Adrenal gland (tissue), 12 donors: ENCODE measurements around the gene STARD8. TPM values are rescaled to one million over a fixed set of nuclear protein-coding genes. Genes with fewer than 3 reads are reported as not detected.
A peak's percentile ranks its signal among the peaks of the same experiment; 100 is the strongest.

Experiments
- DNase-seq, 7 donors: peaks; one replicate each; pipeline ENCODE4 v3.0.0-alpha.2; 2019 to 2020
- H3K27ac ChIP-seq, 5 donors: fragments of 200-600 bp; sonication (generic) in 4 of 5; 1 replicate in 3 of 5; 2 replicates in 2 of 5; pipeline versions ENCODE4 v1.5.1 to v1.8.0; 2016 to 2020; ENCODE audit warnings: mild to moderate bottlenecking in 1 of 5
- H3K27me3 ChIP-seq: fragments of 200-600 bp; 2 replicates; pipeline ENCODE4 v1.8.0; 2021
- H3K36me3 ChIP-seq, 2 donors: fragments of 200-600 bp; replicated peaks in 1 of 2; 1 replicate in 1 of 2; 2 replicates in 1 of 2; pipeline versions ENCODE4 v1.5.1 to v1.8.0; 2018 to 2022
- H3K4me1 ChIP-seq, 2 donors: fragments of 200-600 bp; replicated peaks in 1 of 2; 1 replicate in 1 of 2; 2 replicates in 1 of 2; pipeline versions ENCODE4 v1.5.1 to v1.8.0; 2018 to 2021
- H3K4me3 ChIP-seq, 4 donors: fragments of 200-600 bp; sonication (generic) in 3 of 4; one replicate each; pipeline ENCODE4 v1.5.1; 2016 to 2018
- H3K9me3 ChIP-seq, 3 donors: fragments of 200-600 bp; sonication (generic) in 1 of 3; replicated peaks in 1 of 3; 1 replicate in 2 of 3; 2 replicates in 1 of 3; pipeline versions ENCODE4 v1.5.1 to v1.8.0; 2016 to 2021
- POLR2A ChIP-seq, 2 donors: fragments of 450-650 bp; IDR thresholded peaks; one replicate each; pipeline ENCODE4 v1.6.1; 2017; ENCODE audit warnings: antibody characterized with exemption in 2 of 2, mild to moderate bottlenecking in 2 of 2, moderate library complexity in 1 of 2
- WGBS, 4 donors: extraction: QIAGEN DNeasy Blood & Tissue Kit in 2 of 4; methylation state at CpG; one replicate each; pipeline versions ENCODE4 v1.1.5 to v1.1.7; 2013 to 2017; 5-methylcytosine and 5-hydroxymethylcytosine counted together
- intact Hi-C, 2 donors: fragments of 100-400 bp; cut with DNase I; formaldehyde crosslinking; loops; one replicate each; pipeline versions ENCODE4 v1.14.1 to v1.15.0; 2022 to 2023
- polyA plus RNA-seq, 3 donors: library from polyadenylated mRNA; stranded (reverse); fragments of 200-250 nt in 2 of 3; fragments of 350-450 nt in 1 of 3; fragmentation: Illumina TruSeq in 1 of 3; extraction: RNeasy Lipid Tissue Mini Kit (QIAGEN cat#74804) in 1 of 3; gene quantifications; one replicate each; pipeline ENCODE4 v1.2.3, GENCODE V29; 2013 to 2014
- total RNA-seq, 9 donors: library from RNA; depleted of rRNA in 4 of 9; stranded (reverse); fragments of >200 nt in 4 of 9; fragments of 120-200 nt in 1 of 9; fragmentation: NEBNext Ultra II Directional in 1 of 9; extraction: Animal tissue kit (Norgen Biotek cat#: 25700) in 1 of 9; gene quantifications; one replicate each; pipeline versions ENCODE4 v1.1.0 to v1.2.4, GENCODE V29; 2013 to 2023
- TF ChIP-seq, protein P1 (sequence below), 6 experiments: fragments of 450-650 bp in 4 of 6; fragments of 200-600 bp in 2 of 6; sonication (generic) in 1 of 6; IDR thresholded peaks; 1 replicate in 5 of 6; 2 replicates in 1 of 6; pipeline versions ENCODE4 v1.5.1 to v1.8.0; 2016 to 2021; ENCODE audit warnings: antibody characterized with exemption in 6 of 6, mild to moderate bottlenecking in 2 of 6, moderate library complexity in 1 of 6
- donor health status: healthy with polysubstance abuse.
- donor health status: Bipolar disorder and iron deficiency.
- donor health status: DM: yes; HTN: yes; CAD: no.
- donor health status: DM: no; HTN: no; CAD: no.
- donor health status: DM: no; HTN: no; CAD: no.
- donor health status: DM: yes; HTN: yes; CAD: no.

Gene STARD8
- total and polyA plus RNA-seq, 12 donors = 2.8 to 19.6 (median 10.1) TPM

DNA sequence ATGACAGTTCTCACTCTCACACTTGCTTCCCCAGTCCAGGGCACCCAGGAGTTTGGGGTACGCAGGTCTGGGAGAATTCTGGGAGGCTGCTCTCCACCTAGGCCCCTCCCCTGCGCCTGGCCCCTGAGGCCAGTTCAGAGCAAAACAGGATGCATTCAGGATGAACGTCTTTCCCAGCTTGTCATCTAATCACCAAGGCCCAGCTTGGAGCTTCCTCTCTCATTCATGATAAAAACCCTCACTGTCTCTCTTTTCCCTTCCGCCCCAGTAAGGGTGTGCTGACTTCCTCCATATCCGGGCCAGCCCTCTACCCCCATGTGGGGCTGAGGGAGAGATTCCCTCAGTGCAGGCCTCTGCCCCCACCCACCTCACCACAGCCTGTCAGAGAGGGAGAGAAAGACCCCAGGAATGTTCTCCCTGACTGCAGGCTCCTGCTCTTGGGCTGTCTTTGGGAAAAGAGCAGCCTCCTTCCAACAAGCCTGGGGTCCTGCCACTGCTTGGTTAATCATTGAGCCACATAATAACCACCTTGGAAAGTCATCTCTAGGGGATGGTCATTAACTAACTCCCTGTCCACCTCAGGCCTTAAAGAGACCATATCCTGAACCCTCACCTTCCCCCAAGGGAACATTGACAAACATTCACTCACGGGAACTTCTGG is 50.1 kb downstream of the STARD8 start:
- H3K9me3 ChIP-seq = no peaks in the 10 kb centered on the region
- no peaks in the 10 kb centered on the region for H3K36me3 ChIP-seq
- H3K27ac ChIP-seq = peak overlapping the region in 2 of 5 donors; percentile 26 to 66
- DNase-seq = no peak
- peaks cover 3 to 5% of the 10 kb centered on the region in 2 donors for H3K4me1 ChIP-seq
- 45 to 74% (median 56%) methylated on average over 3 to 6 of the region's 6 CpGs for WGBS, 4 donors
- peaks cover 6% of the 10 kb centered on the region for H3K27me3 ChIP-seq
- TF ChIP-seq, protein P1, sequence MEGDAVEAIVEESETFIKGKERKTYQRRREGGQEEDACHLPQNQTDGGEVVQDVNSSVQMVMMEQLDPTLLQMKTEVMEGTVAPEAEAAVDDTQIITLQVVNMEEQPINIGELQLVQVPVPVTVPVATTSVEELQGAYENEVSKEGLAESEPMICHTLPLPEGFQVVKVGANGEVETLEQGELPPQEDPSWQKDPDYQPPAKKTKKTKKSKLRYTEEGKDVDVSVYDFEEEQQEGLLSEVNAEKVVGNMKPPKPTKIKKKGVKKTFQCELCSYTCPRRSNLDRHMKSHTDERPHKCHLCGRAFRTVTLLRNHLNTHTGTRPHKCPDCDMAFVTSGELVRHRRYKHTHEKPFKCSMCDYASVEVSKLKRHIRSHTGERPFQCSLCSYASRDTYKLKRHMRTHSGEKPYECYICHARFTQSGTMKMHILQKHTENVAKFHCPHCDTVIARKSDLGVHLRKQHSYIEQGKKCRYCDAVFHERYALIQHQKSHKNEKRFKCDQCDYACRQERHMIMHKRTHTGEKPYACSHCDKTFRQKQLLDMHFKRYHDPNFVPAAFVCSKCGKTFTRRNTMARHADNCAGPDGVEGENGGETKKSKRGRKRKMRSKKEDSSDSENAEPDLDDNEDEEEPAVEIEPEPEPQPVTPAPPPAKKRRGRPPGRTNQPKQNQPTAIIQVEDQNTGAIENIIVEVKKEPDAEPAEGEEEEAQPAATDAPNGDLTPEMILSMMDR (IDR thresholded peaks at IDR 0.05) = no peak
- intact Hi-C loops = no loop called here
- H3K4me3 ChIP-seq = no peak overlapping the region

DNA sequence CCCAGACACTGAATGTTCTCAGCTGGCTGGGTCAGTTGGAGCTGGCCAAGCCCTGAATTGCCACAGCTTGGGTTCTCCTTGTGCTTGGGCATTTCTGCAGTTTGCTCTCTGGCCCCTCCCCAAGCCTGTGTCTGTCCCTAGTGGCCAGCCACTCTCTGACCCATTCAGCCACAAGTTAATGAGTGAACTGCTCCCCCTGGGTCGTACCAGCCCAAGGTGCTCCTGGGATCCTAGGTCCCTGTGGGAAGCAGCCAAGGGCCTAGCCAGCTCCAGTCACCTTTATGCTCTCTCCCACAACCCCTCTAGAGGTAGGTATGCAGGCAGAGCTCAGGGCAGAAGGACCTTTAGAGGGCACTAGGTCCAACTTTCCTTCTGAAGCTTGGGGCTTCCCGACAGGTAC is 51.5 kb downstream of the STARD8 start:
- H3K36me3 ChIP-seq = no peaks in the 10 kb centered on the region
- no peaks in the 10 kb centered on the region for H3K9me3 ChIP-seq
- peak overlapping the region in 1 of 5 donors; percentile 29 for H3K27ac ChIP-seq
- WGBS, 4 donors = 75 to 92% (median 77%) methylated on average over 2 of the region's 2 CpGs
- intact Hi-C loops = no loop called here
- DNase-seq = no peak
- no peak overlapping the region for H3K4me3 ChIP-seq
- TF ChIP-seq POLR2A (IDR thresholded peaks at IDR 0.05) = no peak
- H3K27me3 ChIP-seq = peaks cover 6% of the 10 kb centered on the region
- H3K4me1 ChIP-seq = peaks cover 3 to 5% of the 10 kb centered on the region in 2 donors

- intact Hi-C loops = no loop called here
- no peaks in the 10 kb centered on the region for H3K9me3 ChIP-seq
- DNase-seq = no peak
- peak overlapping the region in 3 of 5 donors; percentile 8 to 53 (median 38) for H3K27ac ChIP-seq
- H3K27me3 ChIP-seq = peaks cover 6% of the 10 kb centered on the region
- TF ChIP-seq POLR2A (IDR thresholded peaks at IDR 0.05) = no peak
- TF ChIP-seq, protein P1 (IDR thresholded peaks at IDR 0.05) = no peak
- H3K4me3 ChIP-seq = no peak overlapping the region
- WGBS, 4 donors = 54 to 69% (median 65%) methylated on average over 4 to 7 of the region's 7 CpGs
- peaks cover 3 to 5% of the 10 kb centered on the region in 2 donors for H3K4me1 ChIP-seq
- H3K36me3 ChIP-seq = no peaks in the 10 kb centered on the region
Observed at GRCh38 chrX:68699960-68700746, 52.7 kb downstream of the STARD8 start.

DNA sequence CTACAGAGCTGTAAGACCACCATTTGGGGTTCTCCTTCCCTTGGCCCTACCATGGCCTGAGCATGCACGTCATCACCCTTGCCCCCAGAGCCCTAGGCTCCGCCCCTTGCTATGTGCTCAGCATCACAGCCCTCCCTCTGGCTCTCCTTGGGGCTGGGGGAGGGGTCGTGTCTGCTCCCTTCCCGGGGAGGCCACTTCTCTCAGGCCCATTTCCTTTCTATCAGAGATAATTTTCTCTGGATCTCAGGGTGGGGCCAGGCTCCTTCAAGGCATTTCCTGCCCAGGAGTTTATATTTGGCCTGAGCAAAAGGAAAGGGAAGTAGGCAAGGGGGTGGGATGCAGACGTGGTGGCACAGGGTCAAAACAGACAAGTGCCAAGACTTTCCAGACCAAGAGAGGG is 55.9 kb downstream of the STARD8 start:
- Histone ChIP-seq H3K27ac (peak overlapping the region in 1 of 5 donors; percentile 50), H3K4me1 (peaks cover 0 to 5% of the 10 kb centered on the region in 2 donors), H3K27me3 (peaks cover 10% of the 10 kb centered on the region), H3K36me3 (no peaks in the 10 kb centered on the region), H3K4me3 (no peak overlapping the region), H3K9me3 (no peaks in the 10 kb centered on the region)
- intact Hi-C loops = no loop called here
- DNase-seq = peak in 3 of 7 donors; percentile 26 to 56 (median 43)
- WGBS, 4 donors = 44 to 78% (median 64%) methylated on average over 4 to 5 of the region's 5 CpGs
- no peak for TF ChIP-seq POLR2A (IDR thresholded peaks at IDR 0.05)
- TF ChIP-seq, protein P1 (IDR thresholded peaks at IDR 0.05) = no peak
